Neuronal stem cell (in vitro differentiated cells): ENCODE data around the gene YBX2.

ENCODE experiments used
- DNase-seq: peaks from one replicate; pipeline ENCODE4 v3.0.0-alpha.2; 2013; ENCODE audit warnings: low spot score
- H2AFZ ChIP-seq: one replicate; pipeline ENCODE4 v1.6.1; 2013; ENCODE audit warnings: mild to moderate bottlenecking, low read length, inconsistent platforms
- H2AK5ac ChIP-seq: 2 replicates; pipeline ENCODE4 v1.6.1; 2013; ENCODE audit warnings: low read depth, mild to moderate bottlenecking, inconsistent platforms, low read length, moderate library complexity, mixed read lengths
- H2BK120ac ChIP-seq: 2 replicates; pipeline ENCODE4 v1.6.1; 2013; ENCODE audit warnings: low read depth, mild to moderate bottlenecking, inconsistent platforms, low read length, moderate library complexity, mixed read lengths
- H2BK12ac ChIP-seq: one replicate; pipeline ENCODE4 v1.6.1; 2013; ENCODE audit warnings: low read length, inconsistent platforms
- H2BK15ac ChIP-seq: 2 replicates; pipeline ENCODE4 v1.6.1; 2013; ENCODE audit warnings: mild to moderate bottlenecking, low read length, inconsistent platforms, mixed read lengths
- H2BK5ac ChIP-seq: one replicate; pipeline ENCODE4 v1.6.1; 2013; ENCODE audit warnings: inconsistent platforms, mild to moderate bottlenecking, low read length, moderate library complexity
- H3K14ac ChIP-seq: one replicate; pipeline ENCODE4 v1.6.1; 2013; ENCODE audit warnings: low read length, inconsistent platforms
- H3K18ac ChIP-seq: 2 replicates; pipeline ENCODE4 v1.6.1; 2013; ENCODE audit warnings: low read length, inconsistent platforms
- H3K23ac ChIP-seq: 2 replicates; pipeline ENCODE4 v1.6.1; 2013; ENCODE audit warnings: low read depth, mild to moderate bottlenecking, mixed read lengths, low read length, inconsistent platforms; ENCODE audit not compliant: poor library complexity
- H3K27ac ChIP-seq: replicated peaks from 3 replicates; pipeline ENCODE4 v1.5.1; 2013; ENCODE audit warnings: low read length, inconsistent platforms
- H3K27me3 ChIP-seq, 3 experiments: 2 replicates each; pipeline ENCODE4 v1.6.1; 2013; ENCODE audit warnings: low read length in 3 of 3, mild to moderate bottlenecking in 2 of 3, inconsistent platforms in 1 of 3, low read depth in 1 of 3, mixed read lengths in 1 of 3, moderate library complexity in 1 of 3; ENCODE audit not compliant: control insufficient read depth in 3 of 3, insufficient read depth in 3 of 3
- H3K36me3 ChIP-seq, 2 donors: replicated peaks in 1 of 2; 2 replicates each; pipeline ENCODE4 v1.6.1; 2013; ENCODE audit warnings: low read length in 2 of 2; ENCODE audit not compliant: control insufficient read depth in 2 of 2, insufficient read depth in 2 of 2
- H3K4ac ChIP-seq: 2 replicates; pipeline ENCODE4 v1.6.1; 2013; ENCODE audit warnings: inconsistent platforms, mild to moderate bottlenecking, low read length, moderate library complexity
- H3K4me1 ChIP-seq, 2 donors: 1 replicate in 1 of 2; 2 replicates in 1 of 2; pipeline ENCODE4 v1.6.1; 2013; ENCODE audit warnings: low read length in 2 of 2, low read depth in 1 of 2; ENCODE audit not compliant: control insufficient read depth in 2 of 2, insufficient read depth in 1 of 2
- H3K4me2 ChIP-seq: one replicate; pipeline ENCODE4 v1.6.1; 2013; ENCODE audit warnings: mild to moderate bottlenecking, low read length, inconsistent platforms; ENCODE audit not compliant: insufficient read depth, poor library complexity, severe bottlenecking
- H3K4me3 ChIP-seq, 2 donors: 2 replicates each; pipeline ENCODE4 v1.5.1; 2013; ENCODE audit warnings: low read length in 2 of 2, mild to moderate bottlenecking in 2 of 2, inconsistent platforms in 1 of 2, moderate library complexity in 1 of 2
- H3K79me1 ChIP-seq: one replicate; pipeline ENCODE4 v1.6.1; 2013; ENCODE audit warnings: low read depth, mild to moderate bottlenecking, inconsistent platforms, low read length, moderate library complexity
- H3K9ac ChIP-seq: one replicate; pipeline ENCODE4 v1.6.1; 2013; ENCODE audit warnings: mild to moderate bottlenecking, low read depth, low read length, inconsistent platforms; ENCODE audit not compliant: poor library complexity
- H3K9me3 ChIP-seq, 2 donors: replicated peaks in 1 of 2; 2 replicates each; pipeline versions ENCODE3 to v1.6.1; 2013; ENCODE audit warnings: low read length in 2 of 2, mild to moderate bottlenecking in 2 of 2, inconsistent platforms in 1 of 2, low read depth in 1 of 2, mixed read lengths in 1 of 2, moderate library complexity in 1 of 2; ENCODE audit not compliant: control insufficient read depth in 2 of 2, insufficient read depth in 1 of 2
- H4K8ac ChIP-seq: one replicate; pipeline ENCODE4 v1.6.1; 2013; ENCODE audit warnings: low read depth, mild to moderate bottlenecking, inconsistent platforms, low read length, moderate library complexity
- H4K91ac ChIP-seq: one replicate; pipeline ENCODE4 v1.6.1; 2013; ENCODE audit warnings: low read length, low read depth, mild to moderate bottlenecking, inconsistent platforms; ENCODE audit not compliant: poor library complexity
- WGBS, 2 donors: extraction: QIAGEN DNeasy Blood & Tissue Kit; methylation state at CpG; one replicate each; pipeline ENCODE4 v1.1.7; 2013; ENCODE audit warnings: missing lambda C conversion rate in 2 of 2, mixed read lengths in 1 of 2; ENCODE audit not compliant: insufficient read length in 2 of 2, insufficient replicate concordance in 1 of 2; ENCODE audit errors: extremely low coverage in 2 of 2; 5-methylcytosine and 5-hydroxymethylcytosine counted together

The YBX2 gene

GRCh38 chr17:7290166-7290565 lies 4.3 kb downstream of the YBX2 start:
- H3K4me1 ChIP-seq = peaks cover 5 to 19% of the 10 kb centered on the region in 2 donors

GRCh38 chr17:7289256-7290032 lies 5.0 kb downstream of the YBX2 start:
- H2BK5ac ChIP-seq = no peak overlapping the region
- peak overlapping the region; percentile 58 for H2BK15ac ChIP-seq
- H2BK12ac ChIP-seq = no peak overlapping the region
- H2AK5ac ChIP-seq = no peak overlapping the region
- H3K36me3 ChIP-seq = peaks cover 2 to 7% of the 10 kb centered on the region in 2 donors
- H3K23ac ChIP-seq = no peak overlapping the region
- H4K8ac ChIP-seq = no peak overlapping the region
- H3K4me1 ChIP-seq = peaks cover 2 to 16% of the 10 kb centered on the region in 2 donors
- no peak overlapping the region for H3K4me3 ChIP-seq
- peaks cover 2% of the 10 kb centered on the region for H3K79me1 ChIP-seq
- H2BK120ac ChIP-seq = no peak overlapping the region
- H3K4ac ChIP-seq = no peak overlapping the region
- no peak overlapping the region for H3K9ac ChIP-seq
- H2AFZ ChIP-seq = no peak overlapping the region
- DNase-seq = no peak
- peak overlapping the region; percentile 57 for H3K18ac ChIP-seq
- H3K9me3 ChIP-seq = no peaks in the 10 kb centered on the region
- peaks cover 0 to 28% (median 23%) of the 10 kb centered on the region in 3 experiments for H3K27me3 ChIP-seq
- H4K91ac ChIP-seq = no peak overlapping the region
- H3K4me2 ChIP-seq = no peak overlapping the region
- H3K14ac ChIP-seq = no peak overlapping the region
- no peak overlapping the region for H3K27ac ChIP-seq
- WGBS, 2 donors = no CpG with 5 or more reads among the region's 18 CpGs

More at GRCh38 chr17:7290166-7290565, 4.3 kb downstream of the YBX2 start:
- H3K27me3 ChIP-seq = peaks cover 4 to 33% (median 28%) of the 10 kb centered on the region in 3 experiments
- no peak overlapping the region for H3K4ac ChIP-seq
- H2BK12ac ChIP-seq = no peak overlapping the region
- no peak overlapping the region for H2BK120ac ChIP-seq
- no peaks in the 10 kb centered on the region for H3K9me3 ChIP-seq
- peak overlapping the region; percentile 10 for H3K23ac ChIP-seq
- H3K4me2 ChIP-seq = no peak overlapping the region
- DNase-seq = no peak
- peaks cover 4% of the 10 kb centered on the region for H3K79me1 ChIP-seq
- no peak overlapping the region for H2AK5ac ChIP-seq
- no peak overlapping the region for H4K91ac ChIP-seq
- H2BK5ac ChIP-seq = peak overlapping the region; percentile 39
- no peak overlapping the region for H3K27ac ChIP-seq
- H3K4me3 ChIP-seq = no peak overlapping the region
- H3K18ac ChIP-seq = peak overlapping the region; percentile 17
- H2BK15ac ChIP-seq = no peak overlapping the region
- H3K14ac ChIP-seq = no peak overlapping the region
- H3K36me3 ChIP-seq = peaks cover 0 to 7% of the 10 kb centered on the region in 2 donors
- no peak overlapping the region for H4K8ac ChIP-seq
- WGBS, 2 donors = no CpG with 5 or more reads among the region's 19 CpGs
- H2AFZ ChIP-seq = no peak overlapping the region
- H3K9ac ChIP-seq = no peak overlapping the region

GRCh38 chr17:7285679-7286078 lies 8.8 kb downstream of the YBX2 start:
- H3K23ac ChIP-seq = peak overlapping the region; percentile 73
- DNase-seq = no peak

GRCh38 chr17:7284911-7285310 lies 9.5 kb downstream of the YBX2 start:
- peaks cover 0 to 18% (median 0%) of the 10 kb centered on the region in 3 experiments for H3K27me3 ChIP-seq
- no peak overlapping the region for H2BK120ac ChIP-seq
- peak overlapping the region; percentile 10 for H3K4ac ChIP-seq
- H2BK15ac ChIP-seq = no peak overlapping the region
- no peak overlapping the region for H2AFZ ChIP-seq
- no peak overlapping the region for H2BK12ac ChIP-seq
- H3K4me3 ChIP-seq = no peak overlapping the region
- peak overlapping the region; percentile 24 for H2AK5ac ChIP-seq
- peaks cover 9 to 16% of the 10 kb centered on the region in 2 donors for H3K4me1 ChIP-seq
- WGBS, 2 donors = no CpG with 5 or more reads among the region's 16 CpGs
- peaks cover 3% of the 10 kb centered on the region for H3K79me1 ChIP-seq
- no peak overlapping the region for H3K14ac ChIP-seq
- H3K9ac ChIP-seq = no peak overlapping the region
- no peak overlapping the region for H3K4me2 ChIP-seq
- peaks cover 2 to 7% of the 10 kb centered on the region in 2 donors for H3K36me3 ChIP-seq
- no peak overlapping the region for H3K18ac ChIP-seq
- H3K23ac ChIP-seq = no peak overlapping the region
- no peak for DNase-seq
- no peak overlapping the region for H4K8ac ChIP-seq
- H2BK5ac ChIP-seq = no peak overlapping the region
- no peak overlapping the region for H3K27ac ChIP-seq
- H3K9me3 ChIP-seq = no peaks in the 10 kb centered on the region
- no peak overlapping the region for H4K91ac ChIP-seq

More at GRCh38 chr17:7285679-7286078, 8.8 kb downstream of the YBX2 start:
- Histone ChIP-seq H2AFZ (no peak overlapping the region), H3K27me3 (peaks cover 0 to 18% (median 0%) of the 10 kb centered on the region in 3 experiments), H3K18ac (no peak overlapping the region), H4K8ac (no peak overlapping the region), H3K4ac (no peak overlapping the region), H2BK15ac (no peak overlapping the region), H2AK5ac (no peak overlapping the region), H2BK120ac (no peak overlapping the region), H3K4me3 (no peak overlapping the region), H3K36me3 (peaks cover 2 to 7% of the 10 kb centered on the region in 2 donors), H3K4me2 (no peak overlapping the region), H2BK12ac (no peak overlapping the region), H3K9ac (no peak overlapping the region), H3K14ac (no peak overlapping the region), H3K27ac (no peak overlapping the region), H3K79me1 (peaks cover 3% of the 10 kb centered on the region), H4K91ac (no peak overlapping the region), H3K9me3 (no peaks in the 10 kb centered on the region), H2BK5ac (no peak overlapping the region), H3K4me1 (peaks cover 8 to 15% of the 10 kb centered on the region in 2 donors)
- WGBS, 2 donors = no CpG with 5 or more reads among the region's 12 CpGs
